Astrocyte (in vitro differentiated cells and primary cell): ENCODE measurements around the gene DIP2B. TPM values are rescaled to one million over a fixed set of nuclear protein-coding genes. Genes with fewer than 3 reads are reported as not detected.

ENCODE experiments used
- DNase-seq: peaks from one replicate; pipeline ENCODE4 v3.0.0-alpha.2; 2010; ENCODE audit warnings: low read depth
- FAIRE-seq: peaks from 2 replicates; lab custom pipeline; 2011; peaks lifted over from hg19 to GRCh38; lab: Jason Lieb, UNC
- H2AFZ ChIP-seq: 2 replicates; pipeline ENCODE4 v1.6.0; 2012; ENCODE audit warnings: low read depth, low read length, inconsistent platforms
- H3K27ac ChIP-seq: 2 replicates; pipeline ENCODE4 v1.5.1; 2011; ENCODE audit warnings: low read depth, low read length, inconsistent platforms
- H3K27me3 ChIP-seq: 2 replicates; pipeline ENCODE4 v1.6.0; 2011; ENCODE audit warnings: low read length, inconsistent platforms; ENCODE audit not compliant: insufficient read depth
- H3K36me3 ChIP-seq: 2 replicates; pipeline ENCODE4 v1.5.1; 2011; ENCODE audit warnings: low read length, inconsistent platforms; ENCODE audit not compliant: insufficient read depth
- H3K4me1 ChIP-seq: 2 replicates; pipeline ENCODE4 v1.5.1; 2011; ENCODE audit warnings: low read length, inconsistent platforms; ENCODE audit not compliant: insufficient read depth
- H3K4me2 ChIP-seq: 2 replicates; pipeline ENCODE4 v1.6.0; 2012; ENCODE audit warnings: low read length, inconsistent platforms
- H3K4me3 ChIP-seq: 2 replicates; pipeline ENCODE4 v1.5.1; 2011; ENCODE audit warnings: low read depth, mild to moderate bottlenecking, low read length, inconsistent platforms; ENCODE audit not compliant: insufficient read depth
- H3K79me2 ChIP-seq: 2 replicates; pipeline ENCODE4 v1.6.0; 2012; ENCODE audit warnings: mild to moderate bottlenecking, low read length, inconsistent platforms; ENCODE audit not compliant: insufficient read depth
- H3K9ac ChIP-seq: 2 replicates; pipeline ENCODE4 v1.6.0; 2012; ENCODE audit warnings: mild to moderate bottlenecking, low read length, inconsistent platforms
- H3K9me3 ChIP-seq: 2 replicates; pipeline ENCODE4 v1.5.1; 2012; ENCODE audit warnings: low read depth, mild to moderate bottlenecking, low read length, inconsistent platforms; ENCODE audit not compliant: insufficient read depth
- H4K20me1 ChIP-seq: 2 replicates; pipeline ENCODE4 v1.6.0; 2012; ENCODE audit warnings: low read length, inconsistent platforms; ENCODE audit not compliant: insufficient read depth
- H3K27ac Mint-ChIP-seq: one replicate; pipeline ENCODE4 v1.8.0; 2021; ENCODE audit warnings: mild to moderate bottlenecking, mixed read lengths; ENCODE audit not compliant: unreplicated experiment
- H3K27me3 Mint-ChIP-seq: one replicate; pipeline ENCODE4 v1.8.0; 2021; ENCODE audit warnings: low read depth, mixed read lengths; ENCODE audit not compliant: unreplicated experiment
- H3K36me3 Mint-ChIP-seq: one replicate; pipeline ENCODE4 v1.8.0; 2021; ENCODE audit warnings: low read depth, mixed read lengths; ENCODE audit not compliant: unreplicated experiment
- H3K4me1 Mint-ChIP-seq: one replicate; pipeline ENCODE4 v1.8.0; 2021; ENCODE audit warnings: low read depth, mixed read lengths; ENCODE audit not compliant: unreplicated experiment
- H3K4me3 Mint-ChIP-seq: one replicate; pipeline ENCODE4 v1.8.0; 2021; ENCODE audit warnings: mild to moderate bottlenecking, moderate library complexity, mixed read lengths; ENCODE audit not compliant: unreplicated experiment
- H3K9me3 Mint-ChIP-seq: one replicate; pipeline ENCODE4 v1.8.0; 2021; ENCODE audit warnings: mild to moderate bottlenecking, mixed read lengths; ENCODE audit not compliant: unreplicated experiment
- EZH2 ChIP-seq: IDR thresholded peaks from 2 replicates; pipeline ENCODE4 v1.6.1; 2012; ENCODE audit warnings: mild to moderate bottlenecking, low read length, inconsistent platforms; ENCODE audit not compliant: insufficient read depth
- total RNA-seq: library from RNA; stranded (reverse); gene quantifications from 2 replicates; pipeline ENCODE4 v1.2.1, GENCODE V29; 2021
- TF ChIP-seq, protein P1 (sequence below): IDR thresholded peaks from 2 replicates; pipeline ENCODE4 v1.5.1; 2011; ENCODE audit warnings: low read depth, mild to moderate bottlenecking, inconsistent platforms, low read length, moderate library complexity; ENCODE audit not compliant: insufficient read depth

DIP2B gene
- total RNA-seq, 1 donor from 2014 or later: 53.2 TPM

DNA sequence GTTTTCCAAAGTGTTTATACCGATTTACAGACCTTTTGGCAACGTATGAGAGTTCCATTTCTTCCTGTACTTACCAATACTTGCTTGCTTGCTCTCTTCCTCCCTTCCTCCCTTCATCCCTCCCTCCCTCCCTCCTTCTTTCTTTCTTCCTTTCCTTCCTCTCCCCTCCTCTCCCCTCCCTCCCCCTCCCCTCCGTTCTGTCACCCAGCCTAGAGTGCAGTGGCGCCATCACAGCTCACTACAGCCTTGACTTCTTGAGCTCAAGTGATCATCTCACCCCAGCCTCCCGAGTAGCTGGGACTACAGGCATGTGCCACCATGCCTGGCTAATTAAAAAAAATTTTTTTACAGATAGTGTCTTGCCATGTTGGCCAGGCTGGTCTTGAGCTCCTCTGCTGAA, 40.4 kb downstream of the DIP2B start:
- no peaks in the 10 kb centered on the region for H3K36me3 ChIP-seq
- H3K4me2 ChIP-seq: no peak overlapping the region
- no peaks in the 10 kb centered on the region for H3K9me3 Mint-ChIP-seq
- H3K36me3 Mint-ChIP-seq: peaks cover 2% of the 10 kb centered on the region
- peaks cover 12% of the 10 kb centered on the region for H3K4me1 ChIP-seq
- TF ChIP-seq EZH2: no peak
- TF ChIP-seq, protein P1, sequence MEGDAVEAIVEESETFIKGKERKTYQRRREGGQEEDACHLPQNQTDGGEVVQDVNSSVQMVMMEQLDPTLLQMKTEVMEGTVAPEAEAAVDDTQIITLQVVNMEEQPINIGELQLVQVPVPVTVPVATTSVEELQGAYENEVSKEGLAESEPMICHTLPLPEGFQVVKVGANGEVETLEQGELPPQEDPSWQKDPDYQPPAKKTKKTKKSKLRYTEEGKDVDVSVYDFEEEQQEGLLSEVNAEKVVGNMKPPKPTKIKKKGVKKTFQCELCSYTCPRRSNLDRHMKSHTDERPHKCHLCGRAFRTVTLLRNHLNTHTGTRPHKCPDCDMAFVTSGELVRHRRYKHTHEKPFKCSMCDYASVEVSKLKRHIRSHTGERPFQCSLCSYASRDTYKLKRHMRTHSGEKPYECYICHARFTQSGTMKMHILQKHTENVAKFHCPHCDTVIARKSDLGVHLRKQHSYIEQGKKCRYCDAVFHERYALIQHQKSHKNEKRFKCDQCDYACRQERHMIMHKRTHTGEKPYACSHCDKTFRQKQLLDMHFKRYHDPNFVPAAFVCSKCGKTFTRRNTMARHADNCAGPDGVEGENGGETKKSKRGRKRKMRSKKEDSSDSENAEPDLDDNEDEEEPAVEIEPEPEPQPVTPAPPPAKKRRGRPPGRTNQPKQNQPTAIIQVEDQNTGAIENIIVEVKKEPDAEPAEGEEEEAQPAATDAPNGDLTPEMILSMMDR: no peak
- peaks cover 71% of the 10 kb centered on the region for H3K79me2 ChIP-seq
- H3K4me1 Mint-ChIP-seq: peaks cover 32% of the 10 kb centered on the region
- no peak overlapping the region for H3K9ac ChIP-seq
- H3K27ac Mint-ChIP-seq: no peak overlapping the region
- no peaks in the 10 kb centered on the region for H3K9me3 ChIP-seq
- no peaks in the 10 kb centered on the region for H3K27me3 ChIP-seq
- H2AFZ ChIP-seq: no peak overlapping the region
- FAIRE-seq: no peak
- DNase-seq: no peak
- peaks cover 36% of the 10 kb centered on the region for H4K20me1 ChIP-seq
- no peak overlapping the region for H3K4me3 Mint-ChIP-seq
- no peaks in the 10 kb centered on the region for H3K27me3 Mint-ChIP-seq
- no peak overlapping the region for H3K4me3 ChIP-seq
- H3K27ac ChIP-seq: no peak overlapping the region

DNA sequence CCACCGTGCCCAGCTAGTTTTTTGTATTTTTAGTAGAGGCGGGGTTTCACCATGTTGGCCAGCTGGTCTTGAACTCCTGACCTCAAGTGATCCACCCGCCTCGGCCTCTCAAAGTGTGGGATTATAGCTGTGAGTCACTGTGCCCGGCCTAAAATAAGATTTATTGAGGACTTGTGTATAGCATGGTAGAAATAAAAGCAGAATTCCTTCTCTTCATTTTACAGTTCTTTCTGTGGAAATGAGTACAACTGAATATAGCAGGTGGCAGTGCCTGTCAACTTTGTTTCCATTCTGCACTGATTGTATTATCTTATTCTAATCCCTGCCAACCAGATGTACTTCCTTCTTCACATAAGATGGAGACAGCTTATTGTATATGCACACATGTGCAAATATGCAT, 41.0 kb downstream of the DIP2B start:
- H3K4me1 Mint-ChIP-seq: peaks cover 34% of the 10 kb centered on the region
- Histone ChIP-seq H2AFZ (no peak overlapping the region), H3K79me2 (peaks cover 74% of the 10 kb centered on the region), H3K9me3 (no peaks in the 10 kb centered on the region), H4K20me1 (peaks cover 36% of the 10 kb centered on the region), H3K4me2 (peak overlapping the region; percentile 51), H3K27ac (no peak overlapping the region), H3K4me1 (peaks cover 12% of the 10 kb centered on the region), H3K4me3 (no peak overlapping the region), H3K36me3 (no peaks in the 10 kb centered on the region), H3K9ac (no peak overlapping the region), H3K27me3 (no peaks in the 10 kb centered on the region)
- no peak for FAIRE-seq
- H3K4me3 Mint-ChIP-seq: no peak overlapping the region
- H3K36me3 Mint-ChIP-seq: peaks cover 2% of the 10 kb centered on the region
- TF ChIP-seq, protein P1: no peak
- TF ChIP-seq EZH2: no peak
- no peak for DNase-seq
- H3K27me3 Mint-ChIP-seq: no peaks in the 10 kb centered on the region
- no peak overlapping the region for H3K27ac Mint-ChIP-seq
- H3K9me3 Mint-ChIP-seq: no peaks in the 10 kb centered on the region

GRCh38 chr12:50546441-50547318, 41.9 kb downstream of the DIP2B start:
- peaks cover 75% of the 10 kb centered on the region for H3K79me2 ChIP-seq
- Mint-ChIP-seq H3K9me3 (no peaks in the 10 kb centered on the region), H3K36me3 (peaks cover 2% of the 10 kb centered on the region), H3K27me3 (no peaks in the 10 kb centered on the region), H3K4me3 (peak overlapping the region; percentile 14), H3K4me1 (peaks cover 31% of the 10 kb centered on the region), H3K27ac (peak overlapping the region; percentile 50)
- TF ChIP-seq, protein P1: no peak
- TF ChIP-seq EZH2: no peak
- FAIRE-seq (no peak), DNase-seq (peak; percentile 24)
- peak overlapping the region; percentile 51 for H3K4me2 ChIP-seq
- H3K36me3 ChIP-seq: no peaks in the 10 kb centered on the region
- peaks cover 32% of the 10 kb centered on the region for H4K20me1 ChIP-seq
- no peaks in the 10 kb centered on the region for H3K27me3 ChIP-seq
- H3K9me3 ChIP-seq: no peaks in the 10 kb centered on the region
- H3K27ac ChIP-seq: no peak overlapping the region
- H2AFZ ChIP-seq: no peak overlapping the region
- H3K9ac ChIP-seq: no peak overlapping the region
- H3K4me1 ChIP-seq: peaks cover 12% of the 10 kb centered on the region
- no peak overlapping the region for H3K4me3 ChIP-seq
